Chondrocyte (in vitro differentiated cells): ENCODE results near the gene CTAGE6. TPM values are rescaled to one million over a fixed set of nuclear protein-coding genes. Genes with fewer than 3 reads are reported as not detected.
A peak's percentile ranks its signal among the peaks of the same experiment; 100 is the strongest.
"Not testable (repeated sequence)": the region's sequence is repeated elsewhere in the genome, so short reads cannot be mapped to it uniquely, and the experiment has no call there.

Source experiments
- DNase-seq: peaks from one replicate; pipeline ENCODE4 v3.0.0; 2021; ENCODE audit warnings: mixed read lengths, low spot score
- H3K27ac Mint-ChIP-seq: one replicate; pipeline ENCODE4 v1.8.0; 2021; ENCODE audit warnings: mild to moderate bottlenecking, moderate library complexity, mixed read lengths; ENCODE audit not compliant: unreplicated experiment
- H3K27me3 Mint-ChIP-seq: 2 replicates; pipeline ENCODE4 v1.8.0; 2021; ENCODE audit warnings: low read depth, mixed read lengths
- H3K36me3 Mint-ChIP-seq: 2 replicates; pipeline ENCODE4 v1.8.0; 2021; ENCODE audit warnings: low read depth, mixed read lengths
- H3K4me1 Mint-ChIP-seq: 2 replicates; pipeline ENCODE4 v1.8.0; 2021; ENCODE audit warnings: low read depth, mild to moderate bottlenecking, mixed read lengths
- H3K4me3 Mint-ChIP-seq: one replicate; pipeline ENCODE4 v1.8.0; 2021; ENCODE audit warnings: mild to moderate bottlenecking, moderate library complexity, mixed read lengths; ENCODE audit not compliant: unreplicated experiment
- H3K9me3 Mint-ChIP-seq: 2 replicates; pipeline ENCODE4 v1.8.0; 2021; ENCODE audit warnings: low read depth, mixed read lengths
- CTCF ChIP-seq: fragments of 200-600 bp; sonication (generic); IDR thresholded peaks from 2 replicates; pipeline ENCODE4 v1.5.0; 2021; ENCODE audit warnings: antibody characterized with exemption, mild to moderate bottlenecking, moderate library complexity
- total RNA-seq: library from RNA; stranded (reverse); gene quantifications from 3 replicates; pipeline ENCODE4 v1.2.1, GENCODE V29; 2021

Gene CTAGE6
- total RNA-seq, 1 donor from 2014 or later, result 0.17 TPM

- Mint-ChIP-seq H3K27me3 (no peaks in the 10 kb centered on the region), H3K4me3 (no peak overlapping the region), H3K9me3 (no peaks in the 10 kb centered on the region), H3K4me1 (peaks cover 6% of the 10 kb centered on the region), H3K27ac (no peak overlapping the region), H3K36me3 (peaks cover 2% of the 10 kb centered on the region)
- no peak for DNase-seq
- TF ChIP-seq CTCF, result no peak
These were observed 29.1 kb downstream of the CTAGE6 start for GRCh38 chr7:143728333-143728862.

GRCh38 chr7:143727561-143727960, 29.9 kb downstream of the CTAGE6 start:
- H3K27ac Mint-ChIP-seq, H3K9me3 Mint-ChIP-seq, H3K36me3 Mint-ChIP-seq, H3K27me3 Mint-ChIP-seq, DNase-seq, H3K4me1 Mint-ChIP-seq, H3K4me3 Mint-ChIP-seq: not testable (repeated sequence)
- peak; percentile 17 for TF ChIP-seq CTCF

- H3K9me3 Mint-ChIP-seq, H3K4me3 Mint-ChIP-seq, H3K36me3 Mint-ChIP-seq, H3K27me3 Mint-ChIP-seq, H3K27ac Mint-ChIP-seq, H3K4me1 Mint-ChIP-seq, DNase-seq: not testable (repeated sequence)
These were observed 31.4 kb downstream of the CTAGE6 start for GRCh38 chr7:143726143-143726542.

GRCh38 chr7:143720335-143720734, 37.2 kb downstream of the CTAGE6 start:
- DNase-seq, H3K9me3 Mint-ChIP-seq, H3K4me1 Mint-ChIP-seq, H3K27me3 Mint-ChIP-seq, H3K36me3 Mint-ChIP-seq, H3K4me3 Mint-ChIP-seq, H3K27ac Mint-ChIP-seq: not testable (repeated sequence)

- DNase-seq, H3K4me3 Mint-ChIP-seq, H3K4me1 Mint-ChIP-seq, H3K36me3 Mint-ChIP-seq, H3K27ac Mint-ChIP-seq, H3K9me3 Mint-ChIP-seq, H3K27me3 Mint-ChIP-seq: not testable (repeated sequence)
These were observed 41.8 kb downstream of the CTAGE6 start for GRCh38 chr7:143715543-143716193.

- H3K9me3 Mint-ChIP-seq, H3K4me3 Mint-ChIP-seq, H3K4me1 Mint-ChIP-seq, H3K27me3 Mint-ChIP-seq, H3K36me3 Mint-ChIP-seq, H3K27ac Mint-ChIP-seq, DNase-seq: not testable (repeated sequence)
These were observed 42.7 kb downstream of the CTAGE6 start for GRCh38 chr7:143714581-143715454.

- H3K4me3 Mint-ChIP-seq, H3K27me3 Mint-ChIP-seq, H3K9me3 Mint-ChIP-seq, H3K36me3 Mint-ChIP-seq, H3K27ac Mint-ChIP-seq, DNase-seq, H3K4me1 Mint-ChIP-seq: not testable (repeated sequence)
These were observed 45.1 kb downstream of the CTAGE6 start for GRCh38 chr7:143712381-143712780.

- not testable (repeated sequence) for H3K36me3 Mint-ChIP-seq, H3K27me3 Mint-ChIP-seq, H3K4me1 Mint-ChIP-seq, DNase-seq, H3K27ac Mint-ChIP-seq, H3K9me3 Mint-ChIP-seq, H3K4me3 Mint-ChIP-seq
These were observed 45.7 kb downstream of the CTAGE6 start for GRCh38 chr7:143711727-143712324.

- not testable (repeated sequence) for H3K9me3 Mint-ChIP-seq, DNase-seq, H3K4me1 Mint-ChIP-seq, H3K27ac Mint-ChIP-seq, H3K36me3 Mint-ChIP-seq, H3K4me3 Mint-ChIP-seq, H3K27me3 Mint-ChIP-seq
These were observed 47.6 kb downstream of the CTAGE6 start for GRCh38 chr7:143709895-143710294.
